ENCODE measurements around the gene DYNC1I1. TPM values are rescaled to one million over a fixed set of nuclear protein-coding genes. Genes with fewer than 3 reads are reported as not detected.

DYNC1I1 gene
- total RNA-seq, 3 donors from 2014 or later (not counting 1 experiment from before 2014, with no cell fraction given): not detected

- no peak overlapping the region for H3K4me3 ChIP-seq (ENCODE audit: low read length)
- no peaks in the 10 kb centered on the region for H3K4me1 ChIP-seq (ENCODE audit: control insufficient read depth, insufficient read depth, low read length)
- Mint-ChIP-seq H3K4me3 (no peak overlapping the region), H3K27ac (no peak overlapping the region), H3K9me3 (no peaks in the 10 kb centered on the region), H3K27me3 (ENCODE audit: low read depth in 2 of 2) (peaks cover 0 to 12% of the 10 kb centered on the region in 2 donors), H3K4me1 (no peaks in the 10 kb centered on the region), H3K36me3 (no peaks in the 10 kb centered on the region)
- ATAC-seq (no peak), DNase-seq (no peak)
- WGBS (ENCODE audit: insufficient coverage): 86% methylated on average over 3 of the region's 5 CpGs
- H3K27ac ChIP-seq (ENCODE audit: low read length): no peak overlapping the region
- H3K36me3 ChIP-seq (ENCODE audit: control insufficient read depth, insufficient read depth, low read length): no peaks in the 10 kb centered on the region
- H3K27me3 ChIP-seq (ENCODE audit: control insufficient read depth, insufficient read depth, low read length): no peaks in the 10 kb centered on the region
- TF ChIP-seq CTCF (IDR thresholded peaks at IDR 0.05): no peak
- no peaks in the 10 kb centered on the region for H3K9me3 ChIP-seq (ENCODE audit: control insufficient read depth, insufficient read depth, low read length)
- intact Hi-C loops (cut with micrococcal nuclease): no loop called here
Observed at GRCh38 chr7:95780665-95781064, 8.3 kb downstream of the DYNC1I1 start.

GRCh38 chr7:95781961-95782586, 9.7 kb downstream of the DYNC1I1 start:
- Histone ChIP-seq H3K4me3 (ENCODE audit: low read length) (no peak overlapping the region), H3K4me1 (ENCODE audit: control insufficient read depth, insufficient read depth, low read length) (no peaks in the 10 kb centered on the region), H3K9me3 (ENCODE audit: control insufficient read depth, insufficient read depth, low read length) (no peaks in the 10 kb centered on the region), H3K27me3 (ENCODE audit: control insufficient read depth, insufficient read depth, low read length) (no peaks in the 10 kb centered on the region), H3K36me3 (ENCODE audit: control insufficient read depth, insufficient read depth, low read length) (no peaks in the 10 kb centered on the region), H3K27ac (ENCODE audit: low read length) (no peak overlapping the region)
- no peak for DNase-seq
- Mint-ChIP-seq H3K4me1 (no peaks in the 10 kb centered on the region), H3K36me3 (no peaks in the 10 kb centered on the region), H3K27me3 (ENCODE audit: low read depth in 2 of 2) (peaks cover 4 to 23% of the 10 kb centered on the region in 2 donors), H3K9me3 (no peaks in the 10 kb centered on the region), H3K4me3 (no peak overlapping the region), H3K27ac (no peak overlapping the region)
- TF ChIP-seq CTCF (IDR thresholded peaks at IDR 0.05): no peak
- WGBS (ENCODE audit: insufficient coverage): 69% methylated on average over 3 of the region's 3 CpGs
- intact Hi-C loops (cut with micrococcal nuclease): no loop called here
- no peak for ATAC-seq

GRCh38 chr7:95784796-95785195, 12.4 kb downstream of the DYNC1I1 start:
- H3K4me3 ChIP-seq (ENCODE audit: low read length): no peak overlapping the region
- intact Hi-C loops (cut with micrococcal nuclease): no loop called here
- H3K4me1 ChIP-seq (ENCODE audit: control insufficient read depth, insufficient read depth, low read length): no peaks in the 10 kb centered on the region
- DNase-seq: no peak
- H3K9me3 Mint-ChIP-seq: peaks cover 0 to 2% of the 10 kb centered on the region in 2 donors
- no peak overlapping the region for H3K4me3 Mint-ChIP-seq
- H3K27ac ChIP-seq (ENCODE audit: low read length): no peak overlapping the region
- H3K27me3 Mint-ChIP-seq (ENCODE audit: low read depth in 2 of 2): peaks cover 10 to 24% of the 10 kb centered on the region in 2 donors
- no peaks in the 10 kb centered on the region for H3K36me3 ChIP-seq (ENCODE audit: control insufficient read depth, insufficient read depth, low read length)
- H3K36me3 Mint-ChIP-seq: no peaks in the 10 kb centered on the region
- no peaks in the 10 kb centered on the region for H3K9me3 ChIP-seq (ENCODE audit: control insufficient read depth, insufficient read depth, low read length)
- H3K27me3 ChIP-seq (ENCODE audit: control insufficient read depth, insufficient read depth, low read length): no peaks in the 10 kb centered on the region
- no peak for ATAC-seq
- no peak for TF ChIP-seq CTCF (IDR thresholded peaks at IDR 0.05)
- no peak overlapping the region for H3K27ac Mint-ChIP-seq
- no peaks in the 10 kb centered on the region for H3K4me1 Mint-ChIP-seq

GRCh38 chr7:95788258-95788657, 15.9 kb downstream of the DYNC1I1 start:
- H3K36me3 ChIP-seq (ENCODE audit: control insufficient read depth, insufficient read depth, low read length): no peaks in the 10 kb centered on the region
- H3K27me3 ChIP-seq (ENCODE audit: control insufficient read depth, insufficient read depth, low read length): no peaks in the 10 kb centered on the region
- H3K27me3 Mint-ChIP-seq (ENCODE audit: low read depth in 2 of 2): peaks cover 16 to 19% of the 10 kb centered on the region in 2 donors
- peaks cover 0 to 4% of the 10 kb centered on the region in 2 donors for H3K9me3 Mint-ChIP-seq
- TF ChIP-seq CTCF (IDR thresholded peaks at IDR 0.05): no peak
- intact Hi-C loops (cut with micrococcal nuclease): no loop called here
- H3K4me1 Mint-ChIP-seq: no peaks in the 10 kb centered on the region
- H3K9me3 ChIP-seq (ENCODE audit: control insufficient read depth, insufficient read depth, low read length): no peaks in the 10 kb centered on the region
- ATAC-seq (no peak), DNase-seq (no peak)
- no peak overlapping the region for H3K27ac Mint-ChIP-seq
- WGBS (ENCODE audit: insufficient coverage): 91% methylated on average over 6 of the region's 6 CpGs
- no peak overlapping the region for H3K4me3 ChIP-seq (ENCODE audit: low read length)
- H3K4me1 ChIP-seq (ENCODE audit: control insufficient read depth, insufficient read depth, low read length): no peaks in the 10 kb centered on the region
- H3K27ac ChIP-seq (ENCODE audit: low read length): no peak overlapping the region
- H3K36me3 Mint-ChIP-seq: no peaks in the 10 kb centered on the region
- H3K4me3 Mint-ChIP-seq: no peak overlapping the region

All from natural killer cell (primary cell).